ENCODE measurements around the gene DMD. TPM values are rescaled to one million over a fixed set of nuclear protein-coding genes. Genes with fewer than 3 reads are reported as not detected.

The DMD gene
- total RNA-seq, 4 donors from 2014 or later = 27.7 to 54.7 (median 34.4) TPM

GRCh38 chrX:31884535-31884934 lies 1326.8 kb downstream of the DMD start:
- DNase-seq (ENCODE audit: low spot score) (no peak), ATAC-seq (ENCODE audit: low FRiP score) (no peak)
- TF ChIP-seq CTCF (IDR thresholded peaks at IDR 0.05) = no peak

- no peak for ATAC-seq (ENCODE audit: low FRiP score)
Measured at GRCh38 chrX:31872007-31872406, 1339.3 kb downstream of the DMD start.

GRCh38 chrX:31870267-31870666 lies 1341.1 kb downstream of the DMD start:
- ATAC-seq (ENCODE audit: low FRiP score) (no peak), DNase-seq (ENCODE audit: low spot score) (no peak)
- TF ChIP-seq CTCF (IDR thresholded peaks at IDR 0.05) = no peak

More at GRCh38 chrX:31872007-31872406, 1339.3 kb downstream of the DMD start:
- no peak for TF ChIP-seq CTCF (IDR thresholded peaks at IDR 0.05)
- DNase-seq (ENCODE audit: low spot score) = no peak

- ATAC-seq (ENCODE audit: low FRiP score) (no peak), DNase-seq (ENCODE audit: low spot score) (no peak)
- TF ChIP-seq CTCF (IDR thresholded peaks at IDR 0.05) = no peak
Measured at GRCh38 chrX:31860686-31861085, 1350.7 kb downstream of the DMD start.

- TF ChIP-seq CTCF (IDR thresholded peaks at IDR 0.05) = no peak
- ATAC-seq (ENCODE audit: low FRiP score) (no peak), DNase-seq (ENCODE audit: low spot score) (no peak)
Measured at GRCh38 chrX:31858915-31859314, 1352.4 kb downstream of the DMD start.

GRCh38 chrX:31854716-31855115 lies 1356.6 kb downstream of the DMD start:
- DNase-seq (ENCODE audit: low spot score) = no peak
- no peak for ATAC-seq (ENCODE audit: low FRiP score)
- TF ChIP-seq CTCF (IDR thresholded peaks at IDR 0.05) = no peak

GRCh38 chrX:31851761-31852160 lies 1359.6 kb downstream of the DMD start:
- TF ChIP-seq CTCF (IDR thresholded peaks at IDR 0.05) = no peak
- ATAC-seq (ENCODE audit: low FRiP score) (no peak), DNase-seq (ENCODE audit: low spot score) (no peak)
